NB4 (cell line): Measurements from ENCODE around the gene PBOV1.

Experiments
- MYC ChIP-seq: IDR thresholded peaks from 2 replicates; pipeline ENCODE4 v1.6.1; 2011; ENCODE audit warnings: low read depth, low read length
- POLR2A ChIP-seq: IDR thresholded peaks from 2 replicates; pipeline ENCODE4 v1.6.1; 2011; ENCODE audit warnings: mild to moderate bottlenecking; ENCODE audit not compliant: insufficient read length; ENCODE audit errors: extremely low read depth
- TF ChIP-seq, protein P1 (sequence below): IDR thresholded peaks from one replicate; pipeline ENCODE4 v1.5.1; 2012; ENCODE audit warnings: low read depth, low read length
- TF ChIP-seq, protein P2 (sequence below): IDR thresholded peaks from 2 replicates; pipeline ENCODE4 v1.6.1; 2011; ENCODE audit warnings: low read depth, low read length

- TF ChIP-seq, protein P1, sequence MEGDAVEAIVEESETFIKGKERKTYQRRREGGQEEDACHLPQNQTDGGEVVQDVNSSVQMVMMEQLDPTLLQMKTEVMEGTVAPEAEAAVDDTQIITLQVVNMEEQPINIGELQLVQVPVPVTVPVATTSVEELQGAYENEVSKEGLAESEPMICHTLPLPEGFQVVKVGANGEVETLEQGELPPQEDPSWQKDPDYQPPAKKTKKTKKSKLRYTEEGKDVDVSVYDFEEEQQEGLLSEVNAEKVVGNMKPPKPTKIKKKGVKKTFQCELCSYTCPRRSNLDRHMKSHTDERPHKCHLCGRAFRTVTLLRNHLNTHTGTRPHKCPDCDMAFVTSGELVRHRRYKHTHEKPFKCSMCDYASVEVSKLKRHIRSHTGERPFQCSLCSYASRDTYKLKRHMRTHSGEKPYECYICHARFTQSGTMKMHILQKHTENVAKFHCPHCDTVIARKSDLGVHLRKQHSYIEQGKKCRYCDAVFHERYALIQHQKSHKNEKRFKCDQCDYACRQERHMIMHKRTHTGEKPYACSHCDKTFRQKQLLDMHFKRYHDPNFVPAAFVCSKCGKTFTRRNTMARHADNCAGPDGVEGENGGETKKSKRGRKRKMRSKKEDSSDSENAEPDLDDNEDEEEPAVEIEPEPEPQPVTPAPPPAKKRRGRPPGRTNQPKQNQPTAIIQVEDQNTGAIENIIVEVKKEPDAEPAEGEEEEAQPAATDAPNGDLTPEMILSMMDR: no peak
- TF ChIP-seq, protein P2, sequence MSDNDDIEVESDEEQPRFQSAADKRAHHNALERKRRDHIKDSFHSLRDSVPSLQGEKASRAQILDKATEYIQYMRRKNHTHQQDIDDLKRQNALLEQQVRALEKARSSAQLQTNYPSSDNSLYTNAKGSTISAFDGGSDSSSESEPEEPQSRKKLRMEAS: no peak
- TF ChIP-seq POLR2A: no peak
- no peak for TF ChIP-seq MYC
Observed at GRCh38 chr6:138215093-138215782, 3.1 kb downstream of the PBOV1 start.
